GM18508 (cell line): Measurements from ENCODE around the gene CACNG5.

Source experiments
- ATAC-seq: cut with Tn5 transposase; IDR thresholded peaks from one replicate; pipeline ENCODE4 v1.9.1; 2021; ENCODE audit warnings: moderate number of reproducible peaks; ENCODE audit not compliant: insufficient read depth, unreplicated experiment

Gene CACNG5

DNA sequence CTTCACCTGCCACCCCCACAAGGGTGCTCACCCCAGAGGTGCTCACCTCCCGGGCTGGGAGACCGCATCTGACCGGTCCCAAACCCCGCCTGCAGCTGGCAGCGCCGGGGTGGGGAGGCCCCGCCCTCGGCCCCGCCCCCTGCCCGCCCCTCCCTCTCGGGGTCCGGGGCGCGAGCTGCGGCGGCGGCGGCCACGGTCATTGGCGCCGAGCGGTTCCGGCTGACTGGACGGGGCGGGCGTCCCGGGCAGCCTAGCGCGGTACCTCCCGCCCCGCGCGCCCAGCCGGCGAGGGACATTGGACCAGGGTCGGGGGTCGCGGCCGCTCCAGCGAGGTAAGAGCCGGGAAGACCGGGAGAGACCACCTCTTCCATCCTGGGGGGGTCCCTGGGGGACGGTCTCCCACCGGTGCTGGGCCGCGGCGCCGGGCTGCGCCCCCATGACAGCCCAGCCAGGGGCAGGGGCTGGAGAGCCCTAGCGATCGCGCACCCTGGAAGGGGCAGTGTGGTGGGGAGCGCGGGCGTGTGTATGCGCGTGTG, at the start of gene CACNG5:
CACNG5 (plus strand) TSS at position 199 of the 536 bp plus-strand sequence. CDS start 42,216 bp downstream, outside the sequence.
- no peak for ATAC-seq

DNA sequence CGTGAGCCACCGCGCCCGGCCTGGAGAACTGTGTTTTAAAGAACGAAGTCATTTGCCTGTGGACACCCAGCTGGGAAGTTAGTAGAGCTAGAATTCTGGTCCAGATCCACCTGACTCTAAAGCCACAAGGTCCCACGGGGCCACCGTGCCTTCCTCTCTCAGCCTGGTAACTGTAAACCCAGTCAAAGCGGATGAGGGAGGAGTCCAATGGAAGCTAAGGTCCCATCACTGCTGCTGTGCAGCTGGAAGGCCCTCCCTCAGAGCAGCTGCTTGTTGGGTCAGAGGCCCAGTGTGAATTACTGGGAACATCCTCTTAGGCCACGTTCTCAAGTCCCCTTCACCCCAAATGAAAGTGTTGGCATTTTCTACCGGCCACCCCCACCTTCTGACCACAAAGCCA, 48.8 kb upstream of the CACNG5 start:
- no peak for ATAC-seq

DNA sequence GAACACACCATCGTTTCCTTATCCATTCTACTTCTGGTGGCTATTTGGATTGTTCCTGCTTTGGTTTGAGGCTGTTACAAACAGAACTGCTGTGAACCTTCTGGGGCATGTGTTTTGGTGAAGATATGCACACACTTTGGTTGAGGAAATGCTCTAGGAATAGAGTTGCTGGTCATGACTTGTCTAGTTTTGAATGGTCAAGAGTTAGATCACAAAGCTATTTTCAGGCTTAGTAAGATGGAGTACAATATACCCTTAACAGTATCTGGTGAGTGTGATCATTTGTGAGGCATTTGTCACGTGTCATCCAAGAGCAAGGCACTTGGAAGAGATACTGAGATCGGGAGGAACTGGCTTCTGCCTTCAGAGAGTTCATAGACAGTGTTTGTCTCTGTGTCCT, 47.0 kb upstream of the CACNG5 start:
- ATAC-seq = no peak

- ATAC-seq = no peak
Observed at GRCh38 chr17:66789093-66789492, 45.8 kb upstream of the CACNG5 start.

- no peak for ATAC-seq
Observed at GRCh38 chr17:66789961-66790437, 44.9 kb upstream of the CACNG5 start.

- no peak for ATAC-seq
Observed at GRCh38 chr17:66790501-66791061, 44.3 kb upstream of the CACNG5 start.

DNA sequence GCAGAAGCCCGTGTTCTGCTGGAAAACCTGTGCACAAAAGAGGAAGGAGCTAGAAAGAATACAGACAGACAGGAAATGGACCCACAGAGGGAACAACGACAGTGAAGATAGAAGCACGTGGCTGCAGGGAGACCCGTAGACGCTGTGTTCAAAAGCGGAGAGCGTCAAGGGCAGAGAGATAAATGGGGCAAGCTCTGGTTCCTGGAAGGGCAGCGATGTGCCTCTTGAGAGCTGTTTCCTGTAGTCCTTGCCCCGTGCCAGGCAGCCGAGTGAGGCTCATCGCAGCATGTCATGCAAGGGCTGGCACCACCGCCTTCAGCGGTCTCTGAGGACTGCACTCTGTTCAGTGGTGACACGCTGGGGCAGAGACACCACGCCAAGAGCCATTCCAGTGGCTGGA, 43.6 kb upstream of the CACNG5 start:
- no peak for ATAC-seq

DNA sequence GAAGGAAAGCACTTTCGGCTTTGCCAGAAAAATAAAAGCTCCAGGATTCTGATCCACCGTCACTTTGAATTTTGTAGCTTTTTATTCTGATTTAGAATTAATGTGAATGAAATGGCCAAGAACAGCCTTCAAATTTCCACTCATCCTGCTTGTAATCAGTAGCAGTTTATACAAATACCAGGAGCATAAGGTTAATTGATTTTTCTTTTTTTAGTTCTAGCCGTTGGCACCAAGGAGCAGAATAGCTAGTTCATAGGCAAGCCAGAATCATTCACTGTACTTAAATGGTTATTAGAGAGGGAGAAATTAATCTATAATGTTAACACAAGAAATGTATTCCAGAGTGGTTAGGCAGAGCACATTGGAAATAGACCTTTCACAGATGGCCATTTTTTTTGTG, 41.1 kb upstream of the CACNG5 start:
- ATAC-seq = no peak

GRCh38 chr17:66795486-66795885, 39.4 kb upstream of the CACNG5 start:
- ATAC-seq = no peak

DNA sequence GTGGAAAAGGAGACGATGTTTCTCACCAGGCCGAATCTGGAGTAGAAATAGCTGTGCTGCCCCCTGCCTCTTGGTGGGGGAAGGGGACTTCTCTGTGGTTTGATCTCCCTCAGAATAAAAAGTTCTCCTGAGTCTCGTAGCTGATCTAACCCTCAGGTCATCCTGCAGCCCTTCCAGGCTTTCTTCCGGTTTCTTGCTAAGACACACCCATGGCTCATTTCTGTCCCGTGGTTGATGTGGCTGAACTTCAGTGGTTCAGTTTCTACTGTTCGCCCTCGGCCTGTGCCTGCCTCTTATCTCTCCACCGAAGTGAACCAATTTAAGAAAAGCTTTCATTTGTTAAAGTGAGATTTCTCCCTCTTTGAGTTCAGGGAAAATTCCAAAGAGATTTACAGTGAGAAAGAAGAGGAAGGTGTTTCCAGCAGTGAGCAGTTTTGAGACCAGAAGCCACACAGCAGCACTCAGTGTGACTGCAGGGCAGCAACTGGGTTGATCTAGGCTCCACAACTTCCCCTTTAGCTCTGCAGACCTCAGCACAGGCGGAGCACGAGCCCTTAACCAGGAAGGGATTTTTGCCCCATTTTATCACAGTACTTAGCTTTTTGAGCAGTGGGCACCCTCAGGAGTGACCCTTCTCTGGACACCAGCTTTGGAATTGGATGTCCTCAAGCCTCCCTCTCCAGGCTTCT, 34.9 kb upstream of the CACNG5 start:
- ATAC-seq = no peak

- no peak for ATAC-seq
Observed at GRCh38 chr17:66803474-66803951, 31.4 kb upstream of the CACNG5 start.

GRCh38 chr17:66805567-66805966, 29.4 kb upstream of the CACNG5 start:
- no peak for ATAC-seq

GRCh38 chr17:66807182-66807581, 27.7 kb upstream of the CACNG5 start:
- no peak for ATAC-seq

- no peak for ATAC-seq
Observed at GRCh38 chr17:66809408-66809807, 25.5 kb upstream of the CACNG5 start.

DNA sequence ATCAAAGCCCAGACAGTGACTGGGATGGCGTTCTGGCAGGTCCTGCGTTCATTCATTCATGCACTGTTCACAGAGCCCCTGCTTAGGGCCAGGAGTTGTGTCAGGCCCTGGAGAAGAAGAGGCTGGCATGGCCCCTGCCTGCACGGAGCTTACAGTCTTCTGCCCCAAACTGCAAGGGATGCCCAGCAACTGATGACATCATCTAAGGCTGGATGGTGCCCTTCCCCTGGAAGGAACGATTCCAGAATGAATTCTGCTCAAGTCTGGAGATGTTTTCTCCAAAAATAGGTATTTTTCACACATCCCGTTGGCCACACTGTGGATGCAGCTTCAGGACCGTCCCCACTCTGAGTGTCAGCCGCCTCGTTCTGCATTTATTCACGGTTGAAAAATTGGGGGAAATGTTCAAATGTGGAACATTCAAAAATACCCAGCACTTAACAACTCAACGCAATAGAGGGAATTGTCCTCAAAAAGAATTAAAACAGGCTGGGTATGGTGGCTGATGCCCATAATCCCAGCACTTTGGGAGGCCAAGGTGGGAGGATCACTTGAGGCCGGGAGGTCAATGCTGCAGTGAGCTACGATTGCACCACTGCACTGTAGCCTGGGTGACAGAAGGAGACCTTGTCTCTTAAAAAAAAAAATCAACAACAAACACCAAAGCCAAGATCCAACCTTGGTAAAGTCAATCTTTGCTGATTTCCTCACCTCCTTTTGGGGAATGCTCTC, 23.8 kb upstream of the CACNG5 start:
- ATAC-seq = no peak

DNA sequence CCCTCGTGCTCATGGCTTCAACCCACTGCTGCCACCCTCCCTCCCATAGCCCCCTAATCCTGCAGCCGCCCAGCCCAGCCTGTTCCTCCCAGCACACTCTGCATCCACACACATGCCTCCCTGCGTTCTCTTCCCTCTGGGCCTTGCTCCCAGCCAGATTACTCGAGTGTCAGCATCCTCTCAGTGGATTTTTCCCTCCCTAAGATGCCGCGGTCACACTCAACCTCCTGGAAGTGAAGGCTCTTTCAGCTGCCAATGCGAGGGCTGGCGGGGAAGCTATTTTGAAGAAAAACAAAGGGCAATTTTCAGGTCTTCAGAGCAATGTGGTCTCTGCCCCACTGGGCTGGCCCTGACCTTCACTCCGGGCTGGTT, 23.2 kb upstream of the CACNG5 start:
- ATAC-seq = no peak

DNA sequence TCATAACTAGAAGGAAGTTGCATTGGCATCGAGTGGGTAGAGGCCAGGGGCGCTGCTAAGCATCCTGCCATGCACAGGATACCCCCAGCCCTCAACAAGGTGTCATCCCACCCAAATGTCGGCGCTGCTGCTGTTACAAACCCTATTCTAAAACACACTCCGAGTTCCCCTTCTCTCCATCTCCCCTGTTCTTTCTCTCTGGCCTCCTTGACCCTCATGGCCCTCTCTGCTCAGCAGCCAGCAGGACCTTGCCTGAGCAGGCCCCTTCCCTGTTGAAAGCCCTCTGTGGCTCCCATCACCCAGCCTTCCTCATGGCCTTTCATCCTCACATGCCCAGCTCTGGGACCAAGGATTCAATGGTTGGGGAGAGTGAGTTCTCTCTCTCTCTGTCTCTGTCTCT, 22.3 kb upstream of the CACNG5 start:
- no peak for ATAC-seq

- no peak for ATAC-seq
Observed at GRCh38 chr17:66813296-66813695, 21.6 kb upstream of the CACNG5 start.

GRCh38 chr17:66814026-66814425, 20.9 kb upstream of the CACNG5 start:
- no peak for ATAC-seq

- no peak for ATAC-seq
Observed at GRCh38 chr17:66814570-66814969, 20.3 kb upstream of the CACNG5 start.

DNA sequence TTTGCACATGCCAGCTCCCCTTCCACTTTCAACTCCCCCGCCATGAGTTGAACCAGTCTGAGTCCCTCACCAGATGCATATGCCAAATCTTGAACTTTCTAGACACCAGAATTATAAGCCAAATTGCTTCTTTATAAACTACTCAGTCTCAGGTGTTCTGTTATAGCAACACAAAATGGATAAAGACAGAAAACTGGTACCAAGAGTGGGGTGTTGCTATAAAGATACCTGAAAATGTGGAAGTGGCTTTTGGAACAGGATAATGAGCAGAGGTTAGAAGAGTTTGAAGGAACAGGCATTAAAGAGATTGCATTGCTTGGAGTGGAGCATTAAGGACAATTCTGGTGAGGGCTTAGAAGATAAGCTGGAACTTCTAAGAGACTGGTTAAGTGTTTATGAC, 17.2 kb upstream of the CACNG5 start:
- no peak for ATAC-seq
